Activated CD4-positive, alpha-beta T cell treated with anti-CD3 and anti-CD28 coated beads, Interleukin-2, amount 50 U/mL, for 4 hours (primary cell): ENCODE results near the gene GRB14.
"Not testable (repeated sequence)": the region's sequence is repeated elsewhere in the genome, so short reads cannot be mapped to it uniquely, and the experiment has no call there.

Experiments used
- DNase-seq, 2 experiments: peaks; one replicate each; pipeline ENCODE4 v3.0.0-alpha.2; 2020

Gene GRB14

DNA sequence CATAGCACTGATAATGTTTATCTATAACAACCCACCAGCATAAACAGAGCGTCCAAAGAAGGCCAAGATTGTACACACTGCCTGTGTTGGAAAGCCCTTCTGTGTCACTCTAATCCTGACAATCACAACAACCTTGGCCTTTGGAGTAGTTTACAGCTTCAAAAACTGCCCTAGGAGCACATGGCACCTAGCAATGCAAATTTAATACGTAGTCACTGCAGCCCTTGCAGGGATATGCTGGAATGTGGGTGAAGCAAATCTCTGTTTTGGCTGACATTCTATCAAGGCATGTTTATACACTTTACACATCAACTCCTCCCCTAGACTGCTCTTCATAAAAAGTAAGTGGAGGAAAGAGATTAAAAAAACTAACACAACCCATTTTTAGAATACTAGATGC lies 66.8 kb downstream of the GRB14 start:
- DNase-seq, result no peak

DNA sequence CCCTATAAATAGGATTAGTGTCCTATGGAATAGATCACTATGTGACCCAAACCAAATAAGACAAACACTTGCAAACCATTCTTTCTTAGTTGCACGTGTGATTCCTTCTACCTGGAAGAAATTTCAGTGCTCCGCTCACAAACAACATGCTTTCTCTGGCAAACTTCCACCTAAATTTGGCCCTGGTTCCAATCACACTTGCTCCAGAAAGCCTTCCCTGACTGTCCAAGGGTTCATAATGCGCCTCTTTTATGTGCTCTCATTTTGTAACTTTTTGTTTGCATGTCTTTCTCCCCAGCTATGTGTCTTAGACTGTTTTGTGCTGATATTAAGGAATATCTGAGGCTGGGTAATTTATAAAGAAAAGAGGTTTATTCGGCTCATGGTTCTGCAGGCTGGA lies 69.8 kb downstream of the GRB14 start:
- DNase-seq, result no peak

DNA sequence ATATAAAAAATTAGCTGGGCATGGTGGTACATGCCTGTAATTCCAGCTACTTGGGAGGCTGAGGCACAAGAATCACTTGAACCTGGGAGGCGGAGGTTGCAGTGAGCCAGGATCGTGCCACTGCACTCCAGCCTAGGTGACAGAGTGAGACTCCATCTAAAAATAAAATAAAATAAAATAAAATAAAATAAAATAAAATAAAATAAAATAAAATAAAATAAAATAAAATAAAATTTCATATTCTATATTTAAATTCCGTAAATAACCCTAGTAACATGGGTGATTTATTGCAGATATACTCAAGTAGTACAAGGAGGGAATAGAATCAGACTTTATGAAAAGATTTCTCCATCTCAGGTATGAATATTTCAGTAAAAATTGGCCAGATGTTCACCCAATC lies 71.6 kb downstream of the GRB14 start:
- not testable (repeated sequence) for DNase-seq

DNA sequence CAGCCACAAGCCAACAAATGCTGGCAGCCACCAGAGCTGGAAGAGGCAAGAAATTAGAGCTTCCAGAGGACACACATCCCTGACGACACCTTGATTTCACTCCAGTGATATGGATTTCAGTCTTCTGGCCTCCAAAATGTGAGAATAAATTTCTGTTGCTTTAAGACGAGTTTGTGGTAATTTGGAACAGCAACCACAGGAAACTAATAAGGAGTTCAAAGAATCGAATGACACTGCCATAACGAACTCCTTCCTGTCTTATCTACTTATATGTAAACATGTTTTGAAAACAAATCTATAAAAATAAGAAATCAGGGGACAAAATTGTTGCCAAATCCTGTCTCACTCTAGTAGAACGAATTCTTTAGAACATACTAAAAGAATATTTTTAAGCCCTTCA lies 75.8 kb downstream of the GRB14 start:
- DNase-seq, result no peak

DNA sequence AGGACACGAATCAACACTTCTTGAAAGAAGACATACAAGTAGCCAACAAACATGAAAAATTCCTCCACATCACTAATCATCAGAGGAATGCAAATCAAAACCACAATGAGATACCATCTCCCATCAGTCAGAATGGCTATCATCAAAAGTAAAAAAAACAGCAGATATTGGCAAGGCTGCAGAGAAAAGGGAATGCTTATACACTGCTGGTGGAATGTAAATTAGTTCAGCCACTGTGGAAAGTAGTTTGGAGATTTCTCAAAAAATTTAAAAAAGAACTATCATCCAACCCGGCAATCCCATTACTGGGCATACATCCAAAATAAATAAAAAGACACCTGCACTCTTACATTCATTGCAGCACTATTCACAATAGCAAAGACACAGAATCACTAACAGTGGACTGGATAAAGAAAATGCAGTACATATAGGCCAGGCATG lies 78.7 kb downstream of the GRB14 start:
- no peak for DNase-seq

DNA sequence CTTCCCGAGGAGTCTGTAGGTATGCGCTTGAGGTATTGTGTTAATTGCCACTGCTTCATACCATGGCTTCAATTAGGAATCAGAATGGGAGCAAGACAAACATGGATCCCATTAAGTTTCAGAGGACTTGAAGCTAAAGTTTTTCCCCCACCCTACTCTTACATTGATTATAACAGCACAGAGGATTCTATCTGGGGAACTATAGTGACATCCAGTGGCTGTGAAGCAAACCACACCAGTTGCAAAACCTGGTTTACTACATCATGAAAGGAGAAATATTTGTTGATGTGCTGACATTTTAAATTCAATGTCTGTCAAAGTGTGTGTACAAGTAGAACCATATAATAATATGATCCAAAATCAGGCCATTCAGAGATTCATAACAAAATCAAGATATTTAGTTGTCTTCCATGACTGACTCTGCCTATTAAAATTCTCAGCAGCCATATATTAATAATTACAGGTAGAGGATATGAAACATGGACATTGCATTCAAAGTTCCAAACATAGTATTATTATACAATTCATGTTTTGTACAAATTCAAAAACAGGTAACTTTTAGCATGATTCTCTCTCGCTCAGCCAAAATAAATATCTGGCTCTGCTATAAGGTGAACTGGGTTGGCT lies 82.9 kb downstream of the GRB14 start:
- DNase-seq, result no peak

DNA sequence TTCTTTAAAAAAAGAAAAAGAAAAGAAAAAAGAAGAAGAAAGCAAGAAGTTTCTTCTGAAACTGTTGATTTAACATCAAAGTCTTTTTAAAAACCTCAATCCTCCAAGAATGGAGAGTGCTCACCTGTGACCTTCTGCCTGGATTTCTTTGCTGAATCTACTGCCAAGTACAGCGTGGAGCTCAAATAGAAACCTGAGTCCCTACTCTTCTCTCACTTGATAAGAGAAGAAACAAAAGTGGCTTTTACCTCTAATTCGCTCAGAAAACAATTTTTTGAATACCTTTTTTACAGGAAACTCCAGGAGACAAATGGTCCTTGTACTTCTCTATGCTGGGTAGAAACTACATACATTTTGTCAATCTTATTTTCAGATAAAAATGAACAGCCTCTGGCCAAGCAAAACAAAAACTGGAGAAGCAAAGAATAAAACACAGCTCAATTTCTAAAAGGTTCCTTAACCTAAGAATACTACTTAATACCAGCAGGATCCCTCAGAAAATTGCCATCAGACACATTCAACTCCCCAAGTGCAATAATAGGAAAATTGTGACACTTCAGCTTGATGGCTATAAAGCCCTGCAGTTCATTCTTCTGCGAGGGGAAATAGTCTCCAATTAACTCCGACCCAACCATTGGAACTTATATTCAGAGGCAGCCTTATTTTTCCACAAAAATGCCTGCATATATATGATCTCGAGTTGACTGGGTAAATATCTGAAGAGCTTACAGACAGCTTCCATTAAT lies 85.8 kb downstream of the GRB14 start:
- DNase-seq, result no peak

GRCh38 chr2:164530464-164530863 lies 90.8 kb downstream of the GRB14 start:
- no peak for DNase-seq

- DNase-seq, result no peak
Observed at GRCh38 chr2:164523726-164524125, 97.6 kb downstream of the GRB14 start.

DNA sequence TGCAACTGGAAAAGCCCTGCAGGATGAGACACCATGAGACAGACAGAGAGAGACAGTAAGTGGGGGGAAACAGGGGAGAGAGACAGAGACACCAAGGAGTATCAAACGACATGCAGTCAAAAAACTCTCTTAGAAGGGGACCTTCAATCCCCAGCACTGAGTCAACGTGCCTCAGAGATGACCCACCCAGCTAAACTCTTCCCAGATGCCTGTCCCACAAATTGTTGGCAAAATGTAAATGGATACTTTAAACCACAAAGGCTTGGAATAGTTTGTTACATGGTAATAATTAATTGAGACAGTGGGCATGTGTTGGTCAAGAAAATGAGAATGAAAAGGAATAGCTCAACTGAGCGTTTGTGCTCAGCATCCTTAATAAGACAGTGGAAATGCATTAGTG lies 98.3 kb downstream of the GRB14 start:
- DNase-seq, result no peak

GRCh38 chr2:164522561-164522981 lies 98.7 kb downstream of the GRB14 start:
- DNase-seq, result no peak

DNA sequence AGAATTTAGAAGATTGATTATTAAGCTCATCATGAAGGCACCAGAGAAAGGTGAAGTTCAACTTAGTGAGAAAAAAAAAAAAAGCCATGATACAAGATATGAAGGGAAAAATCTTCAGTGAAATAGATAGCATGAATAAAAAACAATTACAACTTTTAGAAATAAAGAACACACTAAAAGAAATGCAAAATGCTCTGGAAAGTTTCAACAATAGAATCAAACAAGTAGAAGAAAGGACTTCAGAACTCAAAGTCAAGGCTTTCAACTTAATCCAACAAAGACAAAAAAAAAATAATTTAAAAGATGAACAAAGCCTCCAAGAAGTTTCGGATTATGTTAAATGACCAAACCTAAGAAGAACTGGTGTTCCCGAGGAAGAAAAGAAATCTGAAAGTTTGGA lies 105.5 kb downstream of the GRB14 start:
- no peak for DNase-seq

DNA sequence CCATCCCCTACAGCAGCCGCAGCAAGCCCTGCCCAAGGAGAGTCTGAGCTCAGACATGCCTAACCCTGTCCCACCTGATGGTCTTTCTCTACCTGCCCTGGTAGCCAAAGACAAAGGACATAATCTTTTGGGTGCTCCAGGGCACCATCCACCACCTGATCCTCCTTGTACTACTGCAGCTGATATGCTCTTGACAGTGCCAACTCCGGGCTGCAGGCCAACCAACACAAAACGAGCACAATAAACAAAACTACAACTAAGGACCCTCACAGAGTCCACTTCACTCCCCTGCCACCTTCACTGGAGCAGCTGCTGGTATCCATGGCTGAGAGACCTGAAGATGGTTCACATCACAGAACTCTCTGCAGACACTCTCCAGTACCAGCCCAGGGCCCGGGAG lies 106.3 kb downstream of the GRB14 start:
- DNase-seq, result no peak

GRCh38 chr2:164514491-164514890 lies 106.8 kb downstream of the GRB14 start:
- DNase-seq, result no peak

GRCh38 chr2:164512871-164513270 lies 108.4 kb downstream of the GRB14 start:
- DNase-seq, result no peak

- DNase-seq, result no peak
Observed at GRCh38 chr2:164511738-164512137, 109.5 kb downstream of the GRB14 start.

DNA sequence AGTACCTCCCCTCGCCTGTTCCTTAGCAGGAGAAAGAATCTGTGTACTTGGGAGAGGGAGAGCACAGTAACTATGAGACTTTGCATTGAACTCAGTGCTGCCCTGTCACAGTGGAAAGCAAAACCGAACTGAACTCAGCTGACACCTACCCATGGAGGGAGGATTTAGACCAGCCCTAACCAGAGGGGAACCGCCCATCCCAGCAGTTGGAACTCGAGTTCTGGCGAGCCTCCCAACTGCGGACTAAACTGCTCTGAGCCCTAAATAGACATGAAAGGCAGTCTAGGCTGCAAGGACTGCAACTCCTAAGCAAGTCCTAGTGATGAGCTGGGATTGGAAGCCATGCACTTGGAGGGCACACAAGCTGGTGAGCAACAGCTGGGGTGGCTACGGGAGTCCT lies 110.4 kb downstream of the GRB14 start:
- DNase-seq, result no peak

DNA sequence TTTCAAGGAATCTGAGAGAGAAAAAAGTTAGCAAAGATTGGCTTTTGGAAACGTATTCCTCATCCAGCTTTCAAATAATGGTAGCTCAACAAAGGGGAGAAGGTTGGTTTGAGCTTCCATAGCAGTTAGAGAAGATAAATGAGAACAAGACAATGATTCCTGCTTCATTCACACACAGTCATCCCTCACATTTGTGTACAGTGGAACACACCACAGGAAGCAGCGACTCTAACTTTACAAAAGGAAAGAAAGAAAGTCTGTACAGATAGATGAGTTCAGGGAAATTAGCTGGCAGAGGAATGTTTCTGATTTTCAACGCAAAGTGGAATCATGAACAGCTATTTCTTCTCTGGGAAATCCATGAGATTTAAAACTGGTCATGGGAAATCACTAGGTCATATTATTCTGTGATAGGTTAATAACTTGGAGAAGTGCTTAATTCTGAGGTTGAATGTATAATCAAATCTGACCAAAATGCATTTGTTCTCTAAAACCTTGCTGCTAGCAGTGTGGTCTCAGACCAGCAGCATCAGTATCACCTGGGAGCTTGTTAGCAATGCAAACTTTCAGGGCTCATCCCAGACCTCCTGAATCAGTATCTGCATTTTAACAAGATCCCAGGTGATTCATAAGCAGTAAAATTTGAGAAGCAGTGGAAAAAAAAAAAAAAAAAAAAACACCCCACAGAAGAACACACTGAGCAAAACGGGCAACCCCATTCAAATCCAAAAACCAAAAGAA lies 112.0 kb downstream of the GRB14 start:
- DNase-seq, result no peak

- DNase-seq, result no peak
Observed at GRCh38 chr2:164504253-164504652, 117.0 kb downstream of the GRB14 start.

DNA sequence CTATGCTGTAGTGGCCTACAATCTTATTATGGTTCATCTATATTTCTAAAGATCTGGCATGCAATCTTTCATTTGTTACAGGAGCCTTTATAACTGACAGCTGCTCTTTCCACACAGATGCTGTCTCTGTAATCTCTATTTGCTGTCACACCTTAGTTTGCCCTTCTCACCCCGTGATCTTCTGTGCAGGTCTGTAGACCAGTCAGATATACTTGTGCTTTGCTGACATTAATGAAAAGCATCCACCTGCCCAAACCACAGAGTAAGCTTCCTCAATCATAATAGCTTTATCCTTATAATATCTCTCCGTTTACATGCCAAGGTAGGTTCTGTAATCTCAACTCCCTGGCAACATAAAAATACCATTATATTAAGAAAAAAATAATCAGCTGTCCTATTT lies 122.4 kb downstream of the GRB14 start:
- no peak for DNase-seq

DNA sequence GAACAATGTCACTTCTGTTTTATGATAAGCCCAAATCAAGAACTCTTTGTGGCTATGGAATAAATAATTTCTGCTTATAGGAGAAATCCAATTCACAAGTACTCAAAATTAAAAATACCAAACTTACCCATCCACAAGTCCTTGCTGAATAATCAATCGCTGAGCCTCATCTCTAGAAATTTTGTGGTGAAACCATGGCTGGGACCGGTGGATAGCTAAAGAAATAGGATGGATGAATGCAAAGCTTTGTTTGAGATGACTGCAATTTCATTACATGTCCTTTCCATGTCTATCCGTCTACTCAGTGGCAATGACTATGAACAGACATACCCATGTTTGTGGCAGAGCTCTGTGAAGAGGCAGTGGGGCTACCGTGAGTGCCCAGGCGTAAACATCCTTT lies 124.4 kb downstream of the GRB14 start:
- DNase-seq, result no peak

DNA sequence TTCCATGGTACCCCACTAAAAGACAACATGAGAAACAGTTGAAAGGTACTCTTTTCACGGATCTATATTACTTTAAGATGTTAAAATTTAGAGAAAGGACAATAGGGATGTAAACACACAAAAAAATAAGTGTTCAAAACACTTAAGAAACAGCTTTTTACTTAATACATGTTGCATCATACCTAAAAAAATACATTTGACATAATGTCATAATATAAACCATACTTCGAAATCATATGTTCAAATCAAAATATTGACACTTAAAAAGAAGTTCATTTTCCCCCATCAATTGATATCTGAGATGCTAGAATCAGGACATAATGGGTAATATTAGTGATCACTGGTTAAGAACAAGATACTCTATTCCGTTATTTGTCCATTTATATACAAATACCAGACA lies 124.9 kb downstream of the GRB14 start:
- DNase-seq, result no peak

DNA sequence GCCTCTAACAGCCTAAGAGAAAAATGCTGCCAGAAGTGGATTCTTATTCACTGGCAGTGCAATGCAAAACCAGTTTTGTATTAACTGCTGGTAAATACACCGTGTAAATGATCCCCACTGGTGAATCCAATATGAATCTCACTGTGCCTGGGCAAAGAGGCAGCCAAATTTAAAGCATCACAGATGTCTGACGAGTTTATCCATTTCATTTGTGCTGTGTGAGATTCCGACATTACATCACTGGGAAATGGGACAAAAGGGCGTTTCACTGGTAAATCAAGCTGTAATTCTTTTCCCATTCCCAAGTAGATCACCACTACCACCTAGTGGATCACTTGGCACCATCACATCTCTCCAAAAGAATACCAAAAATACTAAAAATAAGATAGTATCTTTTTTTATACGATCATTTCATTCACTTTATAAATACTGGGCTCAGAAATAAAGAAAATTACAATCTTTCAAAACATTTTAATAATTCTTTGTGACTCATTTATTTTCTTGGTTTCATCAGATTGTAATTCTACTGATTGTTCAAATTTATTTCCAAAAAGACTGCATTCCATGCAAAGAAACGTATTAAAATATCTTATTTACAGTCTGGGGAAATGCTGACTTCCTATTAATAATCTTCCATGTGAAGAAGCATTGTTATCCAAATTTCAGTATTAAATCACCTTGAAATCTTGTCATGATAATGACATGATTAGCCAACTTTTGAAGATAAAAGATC lies 125.6 kb downstream of the GRB14 start:
- DNase-seq, result no peak
